Chondrocyte (in vitro differentiated cells): ENCODE measurements around the gene CFI. TPM values are rescaled to one million over a fixed set of nuclear protein-coding genes. Genes with fewer than 3 reads are reported as not detected.

Experiments used
- DNase-seq: peaks from one replicate; pipeline ENCODE4 v3.0.0; 2021; ENCODE audit warnings: mixed read lengths, low spot score
- H3K27ac Mint-ChIP-seq: one replicate; pipeline ENCODE4 v1.8.0; 2021; ENCODE audit warnings: mild to moderate bottlenecking, moderate library complexity, mixed read lengths; ENCODE audit not compliant: unreplicated experiment
- H3K27me3 Mint-ChIP-seq: 2 replicates; pipeline ENCODE4 v1.8.0; 2021; ENCODE audit warnings: low read depth, mixed read lengths
- H3K36me3 Mint-ChIP-seq: 2 replicates; pipeline ENCODE4 v1.8.0; 2021; ENCODE audit warnings: low read depth, mixed read lengths
- H3K4me1 Mint-ChIP-seq: 2 replicates; pipeline ENCODE4 v1.8.0; 2021; ENCODE audit warnings: low read depth, mild to moderate bottlenecking, mixed read lengths
- H3K4me3 Mint-ChIP-seq: one replicate; pipeline ENCODE4 v1.8.0; 2021; ENCODE audit warnings: mild to moderate bottlenecking, moderate library complexity, mixed read lengths; ENCODE audit not compliant: unreplicated experiment
- H3K9me3 Mint-ChIP-seq: 2 replicates; pipeline ENCODE4 v1.8.0; 2021; ENCODE audit warnings: low read depth, mixed read lengths
- CTCF ChIP-seq: fragments of 200-600 bp; sonication (generic); IDR thresholded peaks from 2 replicates; pipeline ENCODE4 v1.5.0; 2021; ENCODE audit warnings: antibody characterized with exemption, mild to moderate bottlenecking, moderate library complexity
- total RNA-seq: library from RNA; stranded (reverse); gene quantifications from 3 replicates; pipeline ENCODE4 v1.2.1, GENCODE V29; 2021

The CFI gene
- total RNA-seq, 1 donor from 2014 or later, result not detected

DNA sequence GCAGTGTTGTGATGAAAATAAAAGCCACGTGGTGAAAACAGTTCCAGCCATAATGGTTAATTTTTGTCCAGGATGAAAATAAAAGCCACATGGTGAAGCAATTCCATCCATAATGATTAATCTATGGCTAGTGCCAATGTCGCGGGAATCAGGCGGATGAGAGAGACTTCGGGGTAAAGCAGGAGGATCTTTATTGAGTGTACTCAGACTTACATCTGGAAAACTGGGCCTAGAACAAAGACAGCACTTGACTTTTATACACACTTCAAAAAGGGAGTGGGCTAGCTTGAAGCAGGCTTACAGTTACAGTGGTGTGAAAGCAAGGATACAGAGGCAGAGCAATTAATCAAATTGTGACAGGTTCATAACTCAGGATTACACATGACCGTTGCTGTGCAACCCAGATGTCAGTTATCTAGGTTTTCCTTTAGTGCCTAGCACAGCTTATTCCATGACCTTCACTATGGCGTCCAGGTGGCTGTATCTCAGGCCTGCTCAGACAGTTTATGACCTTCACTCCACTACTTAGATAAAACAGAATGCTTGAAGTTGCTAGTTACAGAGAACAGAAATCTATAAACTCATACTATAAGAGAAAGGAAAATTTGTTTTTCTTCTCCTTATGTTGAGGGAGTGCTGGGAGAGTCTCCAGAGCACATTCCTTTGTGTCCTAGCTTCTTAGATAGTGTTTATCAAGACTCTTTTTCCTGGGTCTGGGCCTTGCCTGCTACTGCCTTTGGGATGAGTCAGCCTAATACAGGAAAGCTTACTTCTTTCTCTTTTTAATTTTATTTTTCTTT, 66.0 kb downstream of the CFI start:
- no peak for DNase-seq
- no peak for TF ChIP-seq CTCF
- peaks cover 12% of the 10 kb centered on the region for H3K4me1 Mint-ChIP-seq
- H3K9me3 Mint-ChIP-seq, result no peaks in the 10 kb centered on the region
- H3K27ac Mint-ChIP-seq, result peak overlapping the region; percentile 64
- H3K4me3 Mint-ChIP-seq, result no peak overlapping the region
- H3K36me3 Mint-ChIP-seq, result no peaks in the 10 kb centered on the region
- H3K27me3 Mint-ChIP-seq, result peaks cover 3% of the 10 kb centered on the region

DNA sequence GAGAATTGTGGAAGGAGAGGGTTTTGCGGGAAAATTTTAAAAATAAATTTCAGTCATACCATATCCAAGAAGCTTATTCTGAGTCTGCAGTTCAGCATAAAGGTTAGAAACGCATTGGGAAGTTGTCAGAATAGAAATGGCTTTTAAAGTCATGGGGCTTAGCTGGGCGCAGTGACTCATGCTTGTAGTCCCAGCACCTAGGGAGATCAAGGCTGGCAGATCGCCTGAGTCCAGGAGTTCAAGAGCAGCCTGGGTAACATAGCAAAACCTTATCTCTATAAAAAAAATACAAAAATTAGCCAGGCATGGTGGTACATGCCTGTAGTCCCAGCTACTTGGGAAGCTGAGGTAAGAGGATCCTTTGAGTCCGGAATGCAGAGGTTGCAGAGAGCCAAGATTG, 68.1 kb downstream of the CFI start:
- H3K4me3 Mint-ChIP-seq, result no peak overlapping the region
- peaks cover 24% of the 10 kb centered on the region for H3K4me1 Mint-ChIP-seq
- H3K9me3 Mint-ChIP-seq, result no peaks in the 10 kb centered on the region
- no peak for DNase-seq
- TF ChIP-seq CTCF, result no peak
- no peak overlapping the region for H3K27ac Mint-ChIP-seq
- no peaks in the 10 kb centered on the region for H3K27me3 Mint-ChIP-seq
- no peaks in the 10 kb centered on the region for H3K36me3 Mint-ChIP-seq

DNA sequence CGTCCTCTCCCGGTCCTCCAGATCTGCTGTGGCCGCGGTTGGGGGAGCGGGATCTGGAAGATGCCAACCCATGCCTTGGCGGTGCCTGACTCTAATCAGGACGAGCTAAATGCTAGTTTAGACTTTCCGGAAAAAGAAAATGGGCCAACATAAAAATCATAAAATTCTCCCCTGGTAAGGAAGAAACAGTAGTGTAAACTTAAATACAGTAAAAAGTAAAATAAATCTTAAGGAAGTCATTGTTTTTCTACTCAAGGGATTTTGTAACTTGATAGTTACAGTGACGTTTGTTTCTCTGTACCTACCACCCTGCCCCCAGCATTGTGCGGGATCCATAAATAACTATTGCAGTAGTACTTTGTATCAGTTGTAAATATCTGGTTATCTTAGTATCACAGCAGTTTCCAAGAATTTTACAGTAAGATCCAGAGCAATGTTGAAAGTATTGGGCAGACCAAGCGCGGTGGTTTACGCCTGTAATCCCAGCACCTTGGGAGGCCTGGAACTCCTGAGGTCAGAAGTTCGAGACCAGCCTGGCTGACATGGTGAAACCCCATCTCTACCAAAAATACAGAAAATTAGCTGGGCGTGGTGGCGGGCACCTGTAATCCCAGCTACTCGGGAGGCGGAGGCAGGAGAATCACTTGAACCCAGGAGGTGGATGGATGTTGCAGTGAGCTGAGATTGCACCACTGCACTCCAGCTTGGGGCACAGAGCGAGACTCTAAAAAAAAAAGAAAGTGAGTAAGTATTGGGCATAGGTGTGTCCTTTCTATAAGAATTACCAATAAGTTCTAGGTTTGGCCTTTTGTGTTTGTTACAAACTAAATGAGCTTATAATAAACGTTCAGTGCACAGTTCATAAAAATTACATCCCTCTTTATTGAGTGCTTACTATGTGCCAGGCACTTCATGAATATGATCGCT, 70.9 kb downstream of the CFI start:
- no peak for TF ChIP-seq CTCF
- Mint-ChIP-seq H3K27ac (peak overlapping the region; percentile 93), H3K4me3 (peak overlapping the region; percentile 86), H3K9me3 (no peaks in the 10 kb centered on the region), H3K4me1 (peaks cover 26% of the 10 kb centered on the region), H3K36me3 (peaks cover under 1% of the 10 kb centered on the region), H3K27me3 (no peaks in the 10 kb centered on the region)
- no peak for DNase-seq

- Mint-ChIP-seq H3K27me3 (no peaks in the 10 kb centered on the region), H3K4me3 (peak within 1 kb of the TSS; percentile 88), H3K9me3 (no peaks in the 10 kb centered on the region), H3K4me1 (peaks cover 21% of the 10 kb centered on the region), H3K27ac (peak within 1 kb of the TSS; percentile 93), H3K36me3 (peaks cover 2% of the 10 kb centered on the region)
- no peak for DNase-seq
- no peak for TF ChIP-seq CTCF
These were observed 71.8 kb downstream of the CFI start, which contains the start of gene PLA2G12A for GRCh38 chr4:109729718-109730618. Gene PLA2G12A, minus strand, starts transcription at chr4:109730070. Its CDS starts 261 bp downstream, at chr4:109729809.
